Lower lobe of right lung (tissue), 2 donors: Measurements from ENCODE around the gene CDH22. TPM values are rescaled to one million over a fixed set of nuclear protein-coding genes. Genes with fewer than 3 reads are reported as not detected.

ENCODE experiments used
- ATAC-seq, 2 donors: fragments of 200-7000 bp; cut with Tn5 transposase; one replicate each; pipeline ENCODE4 v1.9.1; 2020 to 2022; ENCODE audit warnings: mild to moderate bottlenecking in 2 of 2, moderate library complexity in 2 of 2
- DNase-seq: peaks from one replicate; pipeline ENCODE4 v3.0.0-alpha.2; 2020
- H3K27ac ChIP-seq: fragments of 200-600 bp; one replicate; pipeline ENCODE4 v1.8.0; 2022
- H3K27me3 ChIP-seq: fragments of 200-600 bp; one replicate; pipeline ENCODE4 v1.8.0; 2022; ENCODE audit warnings: low read depth
- H3K36me3 ChIP-seq: fragments of 200-600 bp; one replicate; pipeline ENCODE4 v1.8.0; 2022; ENCODE audit warnings: mild to moderate bottlenecking
- H3K4me1 ChIP-seq: fragments of 200-600 bp; one replicate; pipeline ENCODE4 v1.8.0; 2022
- H3K4me3 ChIP-seq: fragments of 200-600 bp; one replicate; pipeline ENCODE4 v1.8.0; 2022; ENCODE audit warnings: mild to moderate bottlenecking
- H3K9me3 ChIP-seq: fragments of 200-600 bp; one replicate; pipeline ENCODE4 v1.8.0; 2022
- CTCF ChIP-seq: fragments of 200-600 bp; IDR thresholded peaks from one replicate; pipeline ENCODE4 v1.8.0; 2022; ENCODE audit warnings: antibody characterized with exemption, mild to moderate bottlenecking
- intact Hi-C: fragments of 100-400 bp; cut with DNase I; formaldehyde crosslinking; loops from one replicate; pipeline ENCODE4 v1.11.0; 2022
- total RNA-seq: library from RNA; stranded (reverse); fragmentation: NEBNext Ultra II Directional; extraction: Animal tissue kit (Norgen Biotek cat#: 25700); gene quantifications from one replicate; pipeline ENCODE4 v1.2.1, GENCODE V29; 2021
- donor health status: DM: no; HTN: yes; CAD: no; lungs with severe emphysema.

Gene CDH22
- total RNA-seq, 1 donor from 2014 or later = 0.35 TPM

- DNase-seq = no peak
- Histone ChIP-seq H3K4me3 (no peak overlapping the region), H3K27ac (no peak overlapping the region), H3K36me3 (no peaks in the 10 kb centered on the region), H3K27me3 (peaks cover 24% of the 10 kb centered on the region), H3K4me1 (no peaks in the 10 kb centered on the region), H3K9me3 (no peaks in the 10 kb centered on the region)
- intact Hi-C loops = no loop called here
- no peak for ATAC-seq
- no peak for TF ChIP-seq CTCF
Observed at GRCh38 chr20:46190478-46191167, 117.7 kb downstream of the CDH22 start.

DNA sequence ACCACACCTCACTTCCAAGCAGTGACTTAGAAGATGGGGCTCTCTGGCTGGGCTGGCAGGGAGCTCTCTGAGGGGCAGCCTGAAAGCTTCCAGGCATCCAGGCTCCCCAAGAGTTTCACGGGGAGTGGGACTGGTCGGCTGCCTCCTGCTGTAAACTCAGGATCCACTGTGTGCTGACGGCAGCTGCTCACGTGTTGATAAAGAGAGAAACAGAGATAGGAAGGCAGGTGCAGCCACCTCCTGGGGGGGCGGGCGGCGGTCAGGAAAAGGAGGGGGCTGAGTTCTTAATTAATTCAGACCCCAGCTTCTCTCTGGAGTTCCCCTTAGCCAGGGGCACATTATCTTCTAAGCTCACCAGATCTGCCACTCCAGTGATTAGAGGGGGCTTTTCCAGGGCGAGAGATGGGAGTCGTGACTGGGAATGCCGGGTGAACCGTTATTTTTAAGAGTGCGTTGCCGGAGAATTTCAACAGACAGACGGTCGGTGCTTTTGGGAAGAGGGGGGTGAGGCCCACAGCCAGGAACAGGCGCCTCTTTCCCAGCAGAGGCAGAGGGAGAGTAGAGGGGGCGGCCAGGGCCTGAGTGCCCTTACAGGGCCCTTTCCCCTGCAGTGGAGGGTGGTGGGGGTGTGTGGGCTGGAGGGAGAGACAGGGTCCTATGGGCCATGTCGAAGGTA is 119.3 kb downstream of the CDH22 start:
- DNase-seq = no peak
- H3K4me1 ChIP-seq = no peaks in the 10 kb centered on the region
- intact Hi-C loops = no loop called here
- H3K36me3 ChIP-seq = no peaks in the 10 kb centered on the region
- TF ChIP-seq CTCF = no peak
- no peak for ATAC-seq
- H3K9me3 ChIP-seq = no peaks in the 10 kb centered on the region
- H3K27me3 ChIP-seq = peaks cover 22% of the 10 kb centered on the region
- H3K4me3 ChIP-seq = no peak overlapping the region
- H3K27ac ChIP-seq = no peak overlapping the region

GRCh38 chr20:46186210-46186609 is 122.1 kb downstream of the CDH22 start:
- ATAC-seq = no peak
- Histone ChIP-seq H3K4me1 (no peaks in the 10 kb centered on the region), H3K4me3 (no peak overlapping the region), H3K9me3 (no peaks in the 10 kb centered on the region), H3K27ac (no peak overlapping the region), H3K27me3 (peaks cover 22% of the 10 kb centered on the region), H3K36me3 (no peaks in the 10 kb centered on the region)
- no peak for TF ChIP-seq CTCF
- intact Hi-C loops = no loop called here
- DNase-seq = no peak

GRCh38 chr20:46185353-46185752 is 122.9 kb downstream of the CDH22 start:
- DNase-seq (no peak), ATAC-seq (no peak)
- Histone ChIP-seq H3K4me3 (no peak overlapping the region), H3K4me1 (no peaks in the 10 kb centered on the region), H3K27ac (no peak overlapping the region), H3K36me3 (no peaks in the 10 kb centered on the region), H3K9me3 (no peaks in the 10 kb centered on the region), H3K27me3 (peaks cover 22% of the 10 kb centered on the region)
- no peak for TF ChIP-seq CTCF
- intact Hi-C loops = no loop called here

DNA sequence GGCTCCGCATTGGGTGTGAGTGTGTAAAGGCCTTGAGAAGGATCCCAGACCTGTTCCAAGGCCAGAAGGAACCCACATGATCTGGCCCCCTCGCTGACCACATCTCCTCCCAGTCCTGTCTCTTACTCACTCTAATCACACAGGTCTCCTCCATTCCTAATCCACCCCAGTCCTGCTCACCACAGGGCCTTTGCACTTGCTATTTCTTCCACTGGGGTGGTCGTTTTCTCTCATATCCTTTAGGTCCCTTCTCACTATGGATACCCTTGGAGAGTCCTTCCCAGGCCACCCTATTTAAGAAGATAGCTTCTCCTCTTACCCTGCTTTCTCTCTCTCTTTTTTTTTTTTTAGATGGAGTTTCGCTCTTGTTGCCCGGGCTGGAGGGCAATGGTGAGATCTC is 124.5 kb downstream of the CDH22 start:
- intact Hi-C loops = no loop called here
- DNase-seq (no peak), ATAC-seq (no peak)
- peaks cover 35% of the 10 kb centered on the region for H3K27me3 ChIP-seq
- no peak overlapping the region for H3K4me3 ChIP-seq
- no peaks in the 10 kb centered on the region for H3K4me1 ChIP-seq
- no peak overlapping the region for H3K27ac ChIP-seq
- H3K36me3 ChIP-seq = no peaks in the 10 kb centered on the region
- no peak for TF ChIP-seq CTCF
- H3K9me3 ChIP-seq = no peaks in the 10 kb centered on the region
